ENCODE measurements around the gene SHROOM2. TPM values are rescaled to one million over a fixed set of nuclear protein-coding genes. Genes with fewer than 3 reads are reported as not detected.

SHROOM2 gene
- total RNA-seq, 1 experiment from 2014 or later: 14.1 TPM

- intact Hi-C loops (cut with micrococcal nuclease; ENCODE audit: unreplicated experiment): no loop called here
- Mint-ChIP-seq H3K27ac (ENCODE audit: unreplicated experiment) (no peak overlapping the region), H3K9me3 (ENCODE audit: low read depth, unreplicated experiment) (no peaks in the 10 kb centered on the region), H3K4me3 (ENCODE audit: low read depth, unreplicated experiment) (no peak overlapping the region), H3K27me3 (ENCODE audit: unreplicated experiment) (no peaks in the 10 kb centered on the region), H3K4me1 (ENCODE audit: low read depth, unreplicated experiment) (no peaks in the 10 kb centered on the region), H3K36me3 (ENCODE audit: insufficient read depth, unreplicated experiment) (no peaks in the 10 kb centered on the region)
- TF ChIP-seq CTCF (IDR thresholded peaks at IDR 0.05; ENCODE audit: unreplicated experiment): no peak
- BruUV-seq (replicated peaks): no TSS peak
- DNase-seq: no peak
- CTCF ChIA-PET: no interaction called here
Observed at GRCh38 chrX:9816084-9816700, 30.0 kb downstream of the SHROOM2 start.

GRCh38 chrX:9821572-9821971 is 35.3 kb downstream of the SHROOM2 start:
- no peak overlapping the region for H3K27ac Mint-ChIP-seq (ENCODE audit: unreplicated experiment)
- CTCF ChIA-PET: no interaction called here
- BruUV-seq (replicated peaks): no TSS peak
- H3K27me3 Mint-ChIP-seq (ENCODE audit: unreplicated experiment): no peaks in the 10 kb centered on the region
- no peaks in the 10 kb centered on the region for H3K36me3 Mint-ChIP-seq (ENCODE audit: insufficient read depth, unreplicated experiment)
- TF ChIP-seq CTCF (IDR thresholded peaks at IDR 0.05; ENCODE audit: unreplicated experiment): no peak
- no peak overlapping the region for H3K4me3 Mint-ChIP-seq (ENCODE audit: low read depth, unreplicated experiment)
- intact Hi-C loops (cut with micrococcal nuclease; ENCODE audit: unreplicated experiment): no loop called here
- no peaks in the 10 kb centered on the region for H3K4me1 Mint-ChIP-seq (ENCODE audit: low read depth, unreplicated experiment)
- no peak for DNase-seq
- no peaks in the 10 kb centered on the region for H3K9me3 Mint-ChIP-seq (ENCODE audit: low read depth, unreplicated experiment)

DNA sequence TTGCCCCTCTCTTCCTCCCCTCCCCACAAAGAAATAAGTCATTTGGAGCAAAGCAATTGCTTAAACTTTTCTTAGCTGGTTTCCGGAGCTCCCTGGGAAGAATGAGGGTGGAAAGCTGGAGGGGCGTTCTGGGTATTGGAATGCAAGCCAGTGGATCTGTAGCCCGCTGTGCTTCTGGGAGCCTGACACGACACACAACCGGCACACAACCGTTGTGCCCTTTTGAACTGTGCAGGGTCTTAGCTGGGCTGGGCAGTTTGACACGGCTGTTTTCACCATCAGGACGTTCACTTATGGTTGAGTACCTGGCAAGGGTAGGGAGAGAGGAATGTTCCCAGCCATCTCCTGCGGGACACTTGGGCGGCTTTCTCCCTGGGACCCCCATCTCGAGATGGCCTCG is 38.3 kb downstream of the SHROOM2 start:
- Mint-ChIP-seq H3K4me3 (ENCODE audit: low read depth, unreplicated experiment) (no peak overlapping the region), H3K4me1 (ENCODE audit: low read depth, unreplicated experiment) (no peaks in the 10 kb centered on the region), H3K27ac (ENCODE audit: unreplicated experiment) (no peak overlapping the region), H3K27me3 (ENCODE audit: unreplicated experiment) (no peaks in the 10 kb centered on the region), H3K9me3 (ENCODE audit: low read depth, unreplicated experiment) (no peaks in the 10 kb centered on the region), H3K36me3 (ENCODE audit: insufficient read depth, unreplicated experiment) (no peaks in the 10 kb centered on the region)
- no peak for TF ChIP-seq CTCF (IDR thresholded peaks at IDR 0.05; ENCODE audit: unreplicated experiment)
- CTCF ChIA-PET: no interaction called here
- no peak for DNase-seq
- intact Hi-C loops (cut with micrococcal nuclease; ENCODE audit: unreplicated experiment): no loop called here
- no TSS peak for BruUV-seq (replicated peaks)

GRCh38 chrX:9825129-9825790 is 39.0 kb downstream of the SHROOM2 start:
- H3K4me1 Mint-ChIP-seq (ENCODE audit: low read depth, unreplicated experiment): no peaks in the 10 kb centered on the region
- BruUV-seq (replicated peaks): no TSS peak
- no peak overlapping the region for H3K4me3 Mint-ChIP-seq (ENCODE audit: low read depth, unreplicated experiment)
- H3K27ac Mint-ChIP-seq (ENCODE audit: unreplicated experiment): no peak overlapping the region
- no peak for DNase-seq
- no peaks in the 10 kb centered on the region for H3K9me3 Mint-ChIP-seq (ENCODE audit: low read depth, unreplicated experiment)
- no peaks in the 10 kb centered on the region for H3K27me3 Mint-ChIP-seq (ENCODE audit: unreplicated experiment)
- H3K36me3 Mint-ChIP-seq (ENCODE audit: insufficient read depth, unreplicated experiment): no peaks in the 10 kb centered on the region
- no peak for TF ChIP-seq CTCF (IDR thresholded peaks at IDR 0.05; ENCODE audit: unreplicated experiment)
- intact Hi-C loops (cut with micrococcal nuclease; ENCODE audit: unreplicated experiment): no loop called here
- CTCF ChIA-PET: no interaction called here
